ENCODE data around the gene GABRR3. TPM values are rescaled to one million over a fixed set of nuclear protein-coding genes. Genes with fewer than 3 reads are reported as not detected.
"Not testable (repeated sequence)": the region's sequence is repeated elsewhere in the genome, so short reads cannot be mapped to it uniquely, and the experiment has no call there.

The GABRR3 gene
- total RNA-seq, 1 donor from 2014 or later, result not detected

GRCh38 chr3:98022978-98023820 is 11.9 kb downstream of the GABRR3 start:
- peak; percentile 78 to 90 for DNase-seq (ENCODE audit: low read depth in 2 of 2)

- no peak for DNase-seq (ENCODE audit: low read depth in 2 of 2)
Observed at GRCh38 chr3:98021830-98022560, 13.1 kb downstream of the GABRR3 start.

- DNase-seq (ENCODE audit: low read depth in 2 of 2), result no peak
Observed at GRCh38 chr3:98020412-98020811, 14.7 kb downstream of the GABRR3 start.

- no peak for DNase-seq (ENCODE audit: low read depth in 2 of 2)
Observed at GRCh38 chr3:98018301-98018700, 16.8 kb downstream of the GABRR3 start.

GRCh38 chr3:98014268-98014585 is 20.9 kb downstream of the GABRR3 start:
- DNase-seq (ENCODE audit: low read depth in 2 of 2), result no peak

- no peak for DNase-seq (ENCODE audit: low read depth in 2 of 2)
Observed at GRCh38 chr3:98013411-98014267, 21.5 kb downstream of the GABRR3 start.

GRCh38 chr3:98012979-98013378 is 22.1 kb downstream of the GABRR3 start:
- no peak for DNase-seq (ENCODE audit: low read depth in 2 of 2)

- not testable (repeated sequence) for DNase-seq (ENCODE audit: low read depth in 2 of 2)
Observed at GRCh38 chr3:98010883-98011449, 24.1 kb downstream of the GABRR3 start.

GRCh38 chr3:98010194-98010882 is 24.8 kb downstream of the GABRR3 start:
- no peak for DNase-seq (ENCODE audit: low read depth in 2 of 2)

- DNase-seq (ENCODE audit: low read depth in 2 of 2), result no peak
Observed at GRCh38 chr3:98008855-98009254, 26.3 kb downstream of the GABRR3 start.

- no peak for DNase-seq (ENCODE audit: low read depth in 2 of 2)
Observed at GRCh38 chr3:98005438-98005837, 29.7 kb downstream of the GABRR3 start.

- no peak for DNase-seq (ENCODE audit: low read depth in 2 of 2)
Observed at GRCh38 chr3:98004721-98005120, 30.4 kb downstream of the GABRR3 start.

GRCh38 chr3:98003306-98003969 is 31.7 kb downstream of the GABRR3 start:
- no peak for DNase-seq (ENCODE audit: low read depth in 2 of 2)

GRCh38 chr3:98002717-98003116 is 32.4 kb downstream of the GABRR3 start:
- DNase-seq (ENCODE audit: low read depth in 2 of 2), result no peak

GRCh38 chr3:97999994-98000393 is 35.1 kb downstream of the GABRR3 start:
- no peak for DNase-seq (ENCODE audit: low read depth in 2 of 2)

- no peak for DNase-seq (ENCODE audit: low read depth in 2 of 2)
Observed at GRCh38 chr3:97999103-97999502, 36.0 kb downstream of the GABRR3 start.

- no peak for DNase-seq (ENCODE audit: low read depth in 2 of 2)
Observed at GRCh38 chr3:97996988-97997387, 38.1 kb downstream of the GABRR3 start.

- no peak for DNase-seq (ENCODE audit: low read depth in 2 of 2)
Observed at GRCh38 chr3:97994328-97994945, 40.7 kb downstream of the GABRR3 start.

- DNase-seq (ENCODE audit: low read depth in 2 of 2), result no peak
Observed at GRCh38 chr3:97993526-97993925, 41.6 kb downstream of the GABRR3 start.

- DNase-seq (ENCODE audit: low read depth in 2 of 2), result no peak
Observed at GRCh38 chr3:97992547-97993173, 42.5 kb downstream of the GABRR3 start.
